ENCODE measurements around the gene EWSR1. TPM values are rescaled to one million over a fixed set of nuclear protein-coding genes. Genes with fewer than 3 reads are reported as not detected.

The EWSR1 gene
- total RNA-seq, 1 donor from 2014 or later = 120 TPM

DNA sequence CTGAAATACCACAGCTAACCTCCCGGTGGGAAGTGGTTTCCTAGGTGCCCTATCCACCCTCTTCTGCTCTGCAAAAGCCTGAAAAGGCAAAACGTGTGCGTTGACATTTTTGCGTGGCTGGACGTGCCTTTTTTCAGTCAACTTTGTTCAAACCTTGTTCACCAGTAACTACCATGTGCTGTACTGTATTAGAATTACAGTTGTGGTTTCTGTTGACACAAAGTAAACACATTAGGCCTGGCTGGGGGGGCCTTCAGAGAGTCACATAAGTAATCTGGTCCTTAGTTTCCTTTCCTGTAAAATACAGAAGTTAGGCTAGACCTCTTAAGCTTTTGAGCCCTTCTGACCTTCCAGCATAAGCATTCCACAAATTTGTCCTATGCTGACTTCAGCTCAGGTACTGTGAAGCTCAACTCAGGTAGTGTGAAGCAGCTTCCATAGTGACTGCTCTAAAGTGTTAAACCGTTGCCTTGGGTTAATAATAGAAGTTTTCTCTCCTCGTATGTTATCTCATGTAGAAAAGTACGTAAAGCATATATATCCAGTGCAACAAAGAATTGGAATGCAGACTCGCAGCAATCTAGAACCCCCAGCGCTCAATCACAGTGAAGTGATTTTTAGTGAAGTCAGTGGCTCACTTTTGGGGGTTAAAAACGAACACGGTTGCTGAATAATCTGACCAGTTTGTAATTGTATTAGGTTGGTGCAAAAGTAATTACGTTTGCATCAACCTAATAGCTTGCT lies 1.8 kb downstream of the EWSR1 start:
- no peak for DNase-seq

DNA sequence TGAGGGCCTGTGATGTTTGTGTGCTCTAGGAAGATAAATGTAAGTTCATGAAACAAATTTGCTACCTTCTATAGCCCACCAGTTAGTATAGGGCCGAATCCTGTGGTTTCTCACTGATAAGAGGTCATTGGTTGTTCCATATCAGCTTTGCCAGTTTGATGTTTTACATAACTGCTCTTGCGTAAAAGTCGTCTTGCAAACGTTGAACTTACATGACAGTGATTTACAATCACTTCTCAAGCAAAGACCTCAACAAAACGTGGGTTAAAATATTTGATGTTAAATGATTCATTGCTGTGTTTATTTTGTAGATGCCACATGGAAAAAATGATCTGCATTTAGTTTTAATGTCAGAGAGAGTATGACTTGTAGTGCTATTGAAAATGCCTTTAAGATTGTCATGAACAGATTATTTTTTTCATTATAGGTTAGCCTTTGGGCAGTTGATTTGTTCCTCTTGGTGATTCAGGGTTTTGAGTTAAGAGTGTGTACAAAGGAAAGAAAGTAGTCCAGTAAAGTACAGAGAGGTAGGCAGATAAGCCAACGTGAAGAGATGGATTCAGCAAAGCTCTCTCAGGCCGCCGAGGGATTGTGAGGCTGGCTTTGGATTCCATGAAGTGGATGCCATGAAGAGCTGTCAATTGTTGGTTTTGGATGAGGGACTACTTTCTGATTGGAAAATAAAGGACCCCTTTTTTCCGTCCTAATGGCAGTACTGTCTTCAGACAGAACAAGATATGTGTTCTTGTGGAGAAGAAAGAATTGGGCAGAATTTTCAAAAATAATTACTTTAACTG lies 2.6 kb downstream of the EWSR1 start:
- no peak for DNase-seq

DNA sequence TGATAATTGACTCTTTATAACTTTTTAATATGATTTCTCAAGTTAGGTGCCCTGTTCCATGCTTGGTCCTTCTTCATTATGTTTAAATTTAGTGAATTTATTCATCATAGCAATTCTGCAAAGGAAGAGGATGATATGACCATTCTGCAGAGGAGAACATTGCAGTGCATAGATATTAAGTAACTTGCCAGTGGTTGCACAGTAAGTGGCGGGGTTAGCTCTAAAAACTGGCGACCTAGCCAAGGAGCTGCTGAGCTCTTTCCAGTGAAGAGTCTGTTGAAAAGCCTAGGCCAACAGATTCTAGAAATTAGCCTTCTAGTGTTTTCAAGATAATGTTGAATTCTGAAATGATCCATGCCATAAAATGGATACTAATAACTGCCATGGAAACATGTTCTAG lies 4.6 kb downstream of the EWSR1 start:
- no peak for DNase-seq

DNA sequence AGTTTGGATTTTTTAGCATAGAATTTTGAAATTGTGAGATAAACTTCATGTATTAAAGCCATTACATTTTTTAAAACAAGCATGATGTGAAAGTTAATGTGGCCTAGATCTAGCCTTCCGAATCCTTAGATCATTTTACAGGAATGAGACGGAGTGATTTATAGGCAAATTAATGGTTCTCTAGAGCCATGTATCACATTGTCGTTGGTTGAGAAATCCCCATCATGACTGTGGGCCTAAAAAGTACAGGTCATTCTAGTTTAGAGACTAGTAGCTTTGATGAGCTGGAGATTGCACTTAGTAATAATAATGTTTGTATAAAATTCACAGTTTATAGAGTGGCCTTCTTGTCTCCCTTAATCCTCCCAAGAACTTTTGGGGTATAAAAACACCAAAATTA lies 7.1 kb downstream of the EWSR1 start:
- no peak for DNase-seq

DNA sequence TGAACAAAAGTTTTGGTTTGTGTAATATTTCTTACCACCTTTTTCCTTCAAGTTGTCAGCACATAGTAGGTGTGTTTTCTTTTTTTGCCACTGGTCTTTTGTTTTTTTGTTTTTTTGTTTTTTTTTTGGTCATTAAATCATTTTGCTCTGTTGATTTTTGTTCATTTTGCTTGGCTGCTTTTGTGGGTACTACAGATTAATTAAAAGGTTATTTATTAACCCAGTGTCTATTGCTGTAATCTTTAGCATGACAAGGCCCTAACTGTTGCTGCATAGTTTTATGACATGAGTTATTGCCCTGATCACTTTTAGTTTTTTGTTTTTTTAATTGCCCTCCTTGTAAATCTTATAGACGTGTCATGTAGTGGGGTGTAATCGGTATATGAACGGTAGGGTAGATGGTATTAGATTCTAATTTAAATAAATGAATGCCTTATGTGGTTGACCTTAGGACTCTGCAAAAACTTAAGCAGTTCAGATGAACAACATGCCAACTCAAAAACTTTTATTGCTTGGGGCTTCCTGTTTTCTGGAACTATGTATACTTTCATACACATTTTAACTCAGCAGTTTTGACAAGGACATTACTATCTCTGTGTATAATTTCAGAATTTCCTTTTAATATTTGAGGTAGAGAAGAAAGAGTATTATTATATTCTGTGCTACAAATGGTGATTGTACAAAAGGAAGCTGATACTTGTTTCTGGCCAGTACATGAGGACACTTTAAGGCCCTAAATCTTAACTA lies 7.9 kb downstream of the EWSR1 start:
- DNase-seq = no peak

DNA sequence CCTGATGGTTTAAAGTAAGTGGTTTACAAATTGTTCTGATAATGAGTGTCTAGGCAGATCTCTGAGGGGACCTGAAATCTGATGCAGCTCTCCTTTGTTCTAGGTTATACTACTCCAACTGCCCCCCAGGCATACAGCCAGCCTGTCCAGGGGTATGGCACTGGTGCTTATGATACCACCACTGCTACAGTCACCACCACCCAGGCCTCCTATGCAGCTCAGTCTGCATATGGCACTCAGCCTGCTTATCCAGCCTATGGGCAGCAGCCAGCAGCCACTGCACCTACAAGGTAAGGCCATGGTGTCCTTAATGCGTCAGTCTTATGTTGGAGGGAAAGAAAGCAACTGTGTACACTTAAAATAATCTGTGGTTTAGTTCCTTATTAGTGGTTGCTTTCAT lies 9.9 kb downstream of the EWSR1 start:
- DNase-seq = no peak

DNA sequence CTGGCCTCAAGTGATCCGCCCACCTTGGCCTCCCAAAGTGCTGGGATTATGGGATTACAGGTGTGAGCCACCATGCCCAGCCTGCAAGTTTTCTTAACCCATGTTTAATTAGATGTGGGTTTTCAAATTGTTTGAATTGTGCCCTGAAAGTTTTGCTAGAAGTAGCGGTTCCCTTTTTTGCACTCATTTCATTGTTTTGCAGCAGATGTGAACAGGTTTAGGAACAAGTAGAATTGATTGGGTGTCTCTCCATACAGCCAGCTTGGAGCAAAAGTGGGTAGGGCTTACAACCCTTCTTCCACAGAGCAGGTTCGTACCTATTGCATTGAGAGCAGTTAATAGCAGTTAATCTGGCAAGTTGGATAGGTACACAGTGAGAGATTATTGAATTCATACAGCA lies 16.1 kb downstream of the EWSR1 start:
- DNase-seq = no peak

DNA sequence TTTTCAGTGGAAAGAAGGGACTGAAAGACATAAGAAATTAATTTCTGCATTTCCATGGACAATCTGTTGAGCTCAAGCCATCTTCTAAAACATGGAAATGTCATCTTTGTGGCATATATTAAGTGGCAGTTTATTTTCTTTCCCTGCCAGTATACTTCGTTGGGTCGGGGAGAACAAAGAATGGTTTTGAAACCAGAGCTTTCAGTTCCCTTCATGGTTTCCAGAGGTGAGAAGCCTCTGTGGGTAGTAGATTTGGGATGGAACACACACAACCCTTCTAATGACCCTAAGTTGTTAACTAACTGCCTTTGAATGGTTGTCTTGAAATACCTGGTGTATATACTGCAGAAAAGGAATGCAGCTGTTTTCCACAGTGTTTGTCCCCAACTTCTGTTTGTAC lies 20.8 kb downstream of the EWSR1 start:
- no peak for DNase-seq

DNA sequence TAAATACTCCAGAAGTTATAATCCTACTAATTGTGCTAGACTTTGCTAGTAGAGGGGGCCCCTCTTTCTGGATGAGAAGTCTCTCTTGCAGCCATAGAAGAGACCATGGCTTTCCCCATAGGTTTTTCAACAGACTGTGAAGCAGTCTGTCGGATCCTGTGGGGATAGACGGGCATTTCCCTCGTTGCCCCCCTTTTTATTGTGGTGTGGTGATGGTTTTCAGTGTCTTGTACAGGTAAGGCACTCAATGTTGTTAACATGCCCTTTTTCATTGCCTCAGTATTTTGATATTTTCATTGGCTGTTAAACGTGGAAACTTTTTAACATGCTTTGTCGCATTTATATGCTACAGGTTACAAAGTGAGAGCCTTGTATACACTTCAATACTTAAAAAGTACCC lies 22.0 kb downstream of the EWSR1 start:
- DNase-seq = no peak

DNA sequence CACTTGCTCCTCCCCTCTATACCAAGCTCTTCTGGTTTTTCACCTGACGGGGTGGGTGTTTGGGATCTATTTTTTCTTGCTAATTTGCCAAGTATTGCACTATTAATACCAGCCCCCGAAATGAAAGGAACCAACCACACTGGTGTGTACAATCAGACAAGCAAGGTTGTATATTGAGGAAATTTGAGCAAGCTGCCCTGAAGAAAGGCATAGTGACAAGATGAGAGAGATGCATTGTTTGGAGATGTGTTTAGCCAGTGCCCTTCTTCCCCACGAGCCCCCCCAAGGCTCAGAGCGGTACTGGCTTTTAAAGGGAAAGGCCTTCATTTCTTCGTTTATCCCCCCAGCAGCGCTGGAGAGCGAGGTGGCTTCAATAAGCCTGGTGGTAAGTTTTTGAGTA lies 23.1 kb downstream of the EWSR1 start:
- DNase-seq = no peak

DNA sequence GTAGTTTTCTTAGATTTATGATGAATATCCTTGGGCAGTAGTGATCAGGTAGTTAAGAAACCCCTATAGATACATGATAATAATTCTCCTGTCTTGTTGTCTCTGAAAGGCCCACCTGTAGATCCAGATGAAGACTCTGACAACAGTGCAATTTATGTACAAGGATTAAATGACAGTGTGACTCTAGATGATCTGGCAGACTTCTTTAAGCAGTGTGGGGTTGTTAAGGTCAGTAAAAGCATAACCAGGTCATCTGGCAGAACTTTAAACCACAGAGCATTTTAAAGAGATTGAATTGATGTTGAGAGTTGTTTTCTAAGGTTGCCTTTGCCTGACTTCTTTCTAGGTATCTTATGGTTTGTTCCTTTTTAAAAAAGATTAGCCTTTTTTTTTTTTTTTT lies 24.3 kb downstream of the EWSR1 start:
- DNase-seq = no peak

DNA sequence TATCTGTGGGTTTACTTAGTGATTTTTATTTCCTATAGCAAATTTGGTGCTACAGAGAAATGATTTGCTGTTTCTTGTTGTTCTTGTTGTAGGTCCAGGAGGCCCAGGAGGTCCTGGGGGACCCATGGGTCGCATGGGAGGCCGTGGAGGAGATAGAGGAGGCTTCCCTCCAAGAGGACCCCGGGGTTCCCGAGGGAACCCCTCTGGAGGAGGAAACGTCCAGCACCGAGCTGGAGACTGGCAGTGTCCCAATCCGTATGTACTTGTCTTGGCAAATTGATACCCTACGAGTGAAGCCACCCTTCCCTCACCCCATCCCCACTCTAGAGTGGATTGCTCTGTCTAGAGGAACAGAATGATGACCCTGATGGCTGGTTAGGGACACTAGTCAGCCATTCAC lies 30.6 kb downstream of the EWSR1 start:
- DNase-seq = no peak

DNA sequence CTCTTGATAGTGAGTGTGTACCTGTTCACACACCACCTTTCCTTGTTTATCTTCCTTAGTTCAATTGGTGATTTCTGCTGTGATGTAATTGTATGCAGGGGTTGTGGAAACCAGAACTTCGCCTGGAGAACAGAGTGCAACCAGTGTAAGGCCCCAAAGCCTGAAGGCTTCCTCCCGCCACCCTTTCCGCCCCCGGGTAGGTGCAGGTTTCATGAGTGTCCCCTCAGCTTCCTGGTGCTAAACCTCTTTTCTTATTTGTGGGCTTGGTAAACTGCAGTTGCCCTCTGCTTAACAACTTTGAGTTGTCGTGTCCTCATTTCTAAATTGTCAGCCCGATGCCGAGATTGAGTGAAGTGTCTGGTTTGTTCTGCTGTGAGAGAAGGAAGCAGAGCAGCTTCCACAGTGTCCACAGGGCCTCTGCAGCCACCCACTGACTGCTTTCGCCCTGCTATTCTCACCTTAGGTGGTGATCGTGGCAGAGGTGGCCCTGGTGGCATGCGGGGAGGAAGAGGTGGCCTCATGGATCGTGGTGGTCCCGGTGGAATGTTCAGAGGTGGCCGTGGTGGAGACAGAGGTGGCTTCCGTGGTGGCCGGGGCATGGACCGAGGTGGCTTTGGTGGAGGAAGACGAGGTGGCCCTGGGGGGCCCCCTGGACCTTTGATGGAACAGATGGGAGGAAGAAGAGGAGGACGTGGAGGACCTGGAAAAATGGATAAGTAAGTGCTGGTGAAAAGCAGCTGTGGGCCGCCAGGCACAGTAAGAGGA lies 31.2 kb downstream of the EWSR1 start:
- DNase-seq = no peak

DNA sequence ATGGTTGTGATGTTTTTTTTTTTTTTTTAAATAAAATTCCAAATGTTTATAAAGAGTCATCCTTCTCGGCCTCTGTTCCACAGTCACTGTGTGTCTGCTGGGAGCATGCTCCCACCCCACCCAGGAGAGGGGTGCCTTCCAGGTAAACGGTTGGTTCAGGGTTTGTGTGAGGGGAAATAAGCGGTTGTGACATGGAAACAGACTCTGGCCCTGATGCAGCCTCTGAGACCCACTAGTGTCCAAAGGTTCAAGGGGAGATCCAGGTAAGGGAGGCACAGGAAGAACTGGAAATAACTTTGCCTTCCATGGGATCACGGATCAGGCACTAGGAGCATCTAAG lies 32.4 kb downstream of the EWSR1 start:
- DNase-seq = no peak

DNA sequence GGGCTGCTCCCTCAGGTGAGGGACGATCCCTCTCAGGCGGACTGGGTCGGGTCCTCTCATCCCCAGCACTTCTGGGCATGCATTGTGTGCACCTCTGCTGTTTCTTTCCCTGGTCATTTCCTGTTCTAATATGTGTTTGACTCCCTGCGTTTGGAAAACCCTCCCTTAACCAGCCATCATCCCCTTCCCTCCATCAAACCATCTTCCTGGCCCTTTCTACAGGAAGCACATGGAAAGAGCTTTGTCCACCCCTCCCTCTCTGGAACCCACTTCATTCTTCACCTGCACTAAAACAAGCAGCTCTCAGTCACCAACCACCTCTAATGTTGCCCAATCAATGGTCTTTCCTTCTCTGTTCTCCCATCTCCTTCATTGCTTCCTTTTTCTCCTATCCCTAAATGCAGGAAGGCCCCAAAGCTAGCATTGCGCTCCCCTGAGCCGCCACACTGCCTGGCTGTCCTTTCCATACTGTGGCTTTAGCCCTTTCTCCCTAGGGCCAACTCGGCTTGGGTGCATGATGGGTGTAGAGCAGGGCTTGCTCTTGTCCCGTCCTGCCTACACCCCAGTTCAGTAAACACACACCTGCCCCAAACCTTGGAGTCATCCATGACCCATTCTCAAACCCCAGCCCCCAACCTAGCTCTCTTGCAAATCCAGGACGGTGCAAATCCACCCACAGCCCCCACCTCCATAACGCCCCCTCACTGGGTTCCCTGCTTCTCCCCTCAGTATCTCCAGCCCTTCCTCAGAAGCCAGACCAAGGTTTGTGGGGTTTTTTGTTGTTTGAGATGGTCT lies 32.9 kb downstream of the EWSR1 start:
- no peak for DNase-seq

DNA sequence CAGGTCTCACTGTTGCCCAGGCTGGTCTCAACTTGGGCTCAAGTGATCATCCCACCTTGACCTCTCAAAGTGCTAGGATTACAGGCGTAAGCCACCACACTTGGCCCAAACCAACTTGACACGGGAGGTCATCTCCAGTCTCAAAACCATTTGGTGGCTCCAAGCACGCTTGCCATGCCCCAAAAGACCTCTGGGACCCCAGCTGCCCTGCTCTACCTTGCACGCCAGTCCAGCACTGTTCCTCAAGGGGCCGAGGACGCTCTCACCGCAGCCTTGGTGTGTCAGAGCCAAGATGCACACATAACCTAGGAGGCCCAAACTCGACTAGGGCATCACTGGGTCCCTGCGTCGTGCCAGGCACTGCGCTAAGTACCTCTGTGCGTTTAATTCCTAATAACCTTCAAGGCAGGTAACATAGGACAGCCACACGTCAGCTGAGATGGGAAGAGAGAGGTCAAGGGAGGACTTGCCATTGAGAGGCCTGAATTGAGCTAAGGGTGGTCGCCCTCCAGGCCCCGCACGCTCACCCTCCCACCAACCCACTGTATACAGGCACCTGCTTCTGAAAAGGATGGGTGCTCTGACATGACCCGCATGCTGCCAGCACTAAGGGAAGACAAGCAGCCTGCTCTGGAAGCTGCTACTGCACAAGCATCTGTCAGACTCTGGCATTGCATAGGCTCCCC lies 33.8 kb downstream of the EWSR1 start:
- no peak for DNase-seq

DNA sequence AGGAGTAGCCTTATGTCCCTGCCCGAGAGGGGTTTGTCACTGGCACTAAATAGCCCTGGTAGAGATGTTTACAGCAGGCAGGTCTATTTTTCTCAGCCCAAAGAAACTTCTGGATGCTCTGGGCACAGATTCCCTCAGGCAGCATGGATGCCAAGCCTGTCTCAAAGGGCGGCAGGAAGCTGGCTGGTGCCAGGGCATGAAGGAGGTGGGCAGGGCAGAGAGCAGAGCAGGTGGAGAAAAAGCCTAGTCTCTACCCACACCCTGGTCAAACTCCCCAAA lies 34.3 kb downstream of the EWSR1 start:
- DNase-seq = no peak

DNA sequence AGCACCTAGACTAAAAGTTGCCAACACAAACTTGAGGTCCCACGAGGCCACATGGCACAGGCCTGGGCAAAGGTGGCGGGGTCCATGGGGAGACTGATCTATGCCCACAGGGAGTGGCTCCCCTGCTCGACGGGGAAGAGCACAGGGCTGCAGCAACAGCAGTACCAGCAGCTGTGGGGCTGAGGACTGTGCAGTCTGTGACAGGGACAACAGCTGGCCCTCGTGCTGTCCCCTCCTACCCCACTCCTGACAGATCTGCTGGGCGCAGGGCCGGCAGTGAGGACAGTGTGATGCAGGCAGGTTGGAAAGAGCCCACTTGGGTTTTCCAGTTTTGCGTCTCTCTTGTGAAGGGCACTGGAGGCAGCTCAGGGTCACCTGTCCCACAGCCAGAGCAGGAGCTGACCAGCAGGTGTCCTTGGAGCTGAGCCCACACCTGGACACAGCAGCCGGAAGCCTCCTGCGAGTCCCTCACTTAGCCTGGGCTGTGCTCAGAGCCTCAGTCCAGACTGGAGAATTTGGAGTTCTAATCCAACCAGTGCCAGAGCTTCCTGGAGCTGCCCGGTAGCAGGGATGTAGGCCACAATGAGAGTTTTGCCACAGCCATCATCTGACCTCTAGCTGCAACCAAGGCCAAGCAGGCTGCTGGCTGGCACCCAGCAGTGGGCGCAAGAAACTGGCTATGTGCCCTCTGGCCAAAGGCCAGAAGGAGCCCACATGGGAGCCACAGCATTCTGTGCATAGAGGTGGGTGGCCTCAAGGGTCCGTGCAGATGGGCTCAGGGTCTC lies 34.8 kb downstream of the EWSR1 start:
- DNase-seq = peak; percentile 77

DNA sequence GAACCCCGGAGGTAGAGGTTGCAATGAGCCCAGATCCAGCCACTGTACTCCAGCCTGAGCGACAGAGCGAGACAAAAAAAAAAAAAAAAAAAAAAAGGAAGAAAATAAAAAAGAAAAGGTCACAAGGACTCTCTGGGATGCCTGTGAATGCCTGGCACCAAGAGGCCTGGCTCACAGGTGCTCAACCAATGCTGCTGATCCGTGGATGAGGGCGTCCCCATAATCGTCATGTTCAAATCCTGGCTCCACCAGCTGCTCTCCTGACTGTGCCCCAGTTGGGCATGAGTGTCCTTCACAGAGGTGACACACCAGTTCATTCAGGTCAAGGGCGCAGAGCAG lies 37.7 kb downstream of the EWSR1 start:
- DNase-seq = no peak

DNA sequence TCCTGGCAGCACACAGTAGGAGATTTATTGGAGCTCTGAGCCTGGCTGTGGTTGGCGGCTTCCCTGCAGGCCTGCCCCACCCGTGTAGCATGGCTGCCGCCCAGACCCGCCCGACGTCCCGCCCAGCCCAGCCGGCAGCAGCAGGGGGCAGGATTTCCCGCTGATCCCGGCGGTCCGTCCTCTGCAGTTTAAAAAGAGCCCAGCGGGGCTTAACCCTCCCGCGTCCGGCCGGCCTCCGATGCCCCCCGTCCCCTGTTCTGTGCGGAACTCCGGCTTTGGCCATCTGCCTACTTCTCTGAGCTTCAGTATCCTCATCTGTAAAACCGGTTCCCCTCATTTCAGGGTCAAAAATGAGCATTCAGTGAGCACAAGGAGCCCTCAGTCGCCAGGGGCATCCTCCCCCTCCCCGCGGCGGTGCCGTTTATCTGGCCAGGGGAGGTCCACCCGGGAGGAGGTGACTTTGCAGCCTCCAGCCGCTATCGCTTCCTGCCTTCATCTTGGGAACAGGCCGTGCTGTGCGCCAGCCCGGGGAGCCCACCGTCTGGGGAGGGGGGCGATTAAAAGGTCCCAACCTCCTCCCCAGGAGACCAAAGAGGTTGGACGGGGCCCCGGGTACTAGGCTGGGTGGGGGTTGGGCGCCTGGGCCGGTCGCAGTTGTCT lies 38.2 kb downstream of the EWSR1 start, which contains the start of gene GAS2L1:
TSS of gene GAS2L1 (plus strand) at position 476 of the 660 bp plus-strand sequence. CDS start 1,456 bp downstream, outside the sequence.
- peak; percentile 92 for DNase-seq
